Endometrium (tissue), 2 donors: ENCODE results near the gene MRTFA.
"Not testable (repeated sequence)": the region's sequence is repeated elsewhere in the genome, so short reads cannot be mapped to it uniquely, and the experiment has no call there.

Source experiments
- FAIRE-seq: peaks from 2 replicates; lab custom pipeline; 2012; peaks lifted over from hg19 to GRCh38; lab: Jason Lieb, UNC
- donor health status: control.
- donor health status: control.

The MRTFA gene

DNA sequence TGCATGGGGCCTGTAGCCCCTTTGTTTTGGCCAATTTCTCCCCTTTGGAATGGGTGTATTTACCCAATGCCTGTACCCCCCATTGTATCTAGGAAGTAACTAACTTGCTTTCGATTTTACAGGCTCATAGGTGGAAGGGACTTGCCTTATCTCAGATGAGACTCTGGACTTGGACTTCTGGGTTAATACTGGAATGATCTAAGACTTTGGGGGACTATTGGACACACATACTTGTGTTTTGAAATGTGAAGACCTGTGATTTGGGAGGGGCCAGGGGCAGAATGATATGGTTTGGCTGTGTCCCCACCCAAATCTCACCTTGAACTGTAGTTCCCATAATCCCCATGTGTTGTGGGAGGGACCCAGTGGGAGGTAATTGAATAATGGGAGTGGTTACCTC, 82.5 kb downstream of the MRTFA start:
- not testable (repeated sequence) for FAIRE-seq

DNA sequence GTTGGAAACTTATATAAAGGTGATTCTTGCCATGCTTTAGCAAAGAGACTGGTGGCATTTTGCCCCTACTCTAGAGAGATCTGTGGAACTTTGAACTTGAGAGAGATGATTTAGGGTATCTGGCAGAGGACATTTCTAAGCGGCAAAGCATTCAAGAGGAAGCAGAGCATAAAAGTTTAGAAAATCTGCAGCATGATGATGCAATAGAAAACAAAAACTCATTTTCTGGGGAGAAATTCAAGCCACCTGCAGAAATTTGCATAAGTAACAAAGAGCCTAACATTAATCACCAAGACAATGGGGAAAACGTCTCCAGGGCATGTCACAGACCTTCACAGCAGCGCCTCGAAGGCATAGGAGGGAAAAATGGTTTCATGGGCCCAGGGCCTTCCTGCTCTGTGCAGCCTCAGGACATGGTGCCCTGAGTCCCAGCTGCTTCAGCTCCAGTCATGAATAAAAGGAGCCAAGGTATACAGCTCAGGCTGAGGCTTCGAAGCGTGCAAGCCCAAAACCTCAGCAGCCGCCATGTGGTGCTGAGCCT, 83.4 kb downstream of the MRTFA start:
- no peak for FAIRE-seq

DNA sequence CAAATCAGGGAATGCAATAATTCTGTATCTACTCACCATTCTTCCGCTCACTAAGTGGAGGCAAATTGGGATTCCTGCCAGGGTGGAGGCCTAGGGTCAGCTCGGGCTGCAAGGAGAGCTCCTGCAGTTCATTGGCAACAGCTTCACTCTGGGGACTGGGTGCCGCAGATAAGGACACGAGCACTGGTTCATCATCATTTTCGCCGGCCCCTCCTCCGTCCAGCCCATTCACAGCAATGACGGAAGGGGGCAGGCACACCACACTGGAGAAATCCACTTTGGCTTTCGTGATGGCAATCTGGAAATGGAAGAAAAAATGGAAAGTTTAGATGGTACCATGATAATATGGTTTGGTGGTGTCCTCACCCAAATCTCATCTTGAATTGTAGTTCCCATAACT, 84.4 kb downstream of the MRTFA start:
- FAIRE-seq = no peak

DNA sequence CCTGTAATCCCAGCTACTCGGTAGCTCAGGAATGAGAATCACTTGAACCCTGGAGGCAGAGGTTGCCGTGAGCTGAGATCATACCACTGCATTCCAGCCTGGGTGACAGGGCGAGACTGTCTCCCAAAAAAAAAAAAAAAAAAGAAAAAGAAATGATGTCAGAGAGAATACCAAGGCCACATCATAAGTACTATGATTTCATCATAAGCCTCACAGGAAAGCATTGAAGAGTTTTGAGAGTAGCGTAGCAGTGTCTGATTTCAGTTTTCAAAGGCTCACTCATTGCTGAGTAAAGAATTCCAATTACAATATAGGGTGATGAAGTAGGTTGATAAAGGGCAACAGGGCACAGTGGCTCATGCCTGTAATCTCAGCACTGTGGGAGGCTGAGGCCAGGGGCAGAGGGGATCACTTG, 88.8 kb downstream of the MRTFA start:
- no peak for FAIRE-seq

DNA sequence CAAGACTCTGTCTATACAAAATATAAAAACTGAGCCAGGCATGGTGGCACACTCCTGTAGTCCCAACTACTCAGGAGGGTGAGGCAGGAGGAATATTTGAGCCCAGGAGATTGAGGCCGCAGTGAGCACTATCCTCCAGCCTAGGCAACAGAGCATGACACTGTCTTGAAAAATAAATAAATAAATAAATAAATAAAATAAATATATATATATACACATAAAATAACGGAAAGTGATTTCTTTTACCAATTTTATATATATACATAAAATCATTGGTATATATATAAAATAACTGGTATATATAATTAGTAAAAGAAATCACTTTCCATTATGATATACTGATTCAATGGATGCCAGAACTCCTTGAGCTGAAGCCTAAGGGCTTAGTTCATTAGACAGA, 91.8 kb downstream of the MRTFA start:
- FAIRE-seq = no peak

DNA sequence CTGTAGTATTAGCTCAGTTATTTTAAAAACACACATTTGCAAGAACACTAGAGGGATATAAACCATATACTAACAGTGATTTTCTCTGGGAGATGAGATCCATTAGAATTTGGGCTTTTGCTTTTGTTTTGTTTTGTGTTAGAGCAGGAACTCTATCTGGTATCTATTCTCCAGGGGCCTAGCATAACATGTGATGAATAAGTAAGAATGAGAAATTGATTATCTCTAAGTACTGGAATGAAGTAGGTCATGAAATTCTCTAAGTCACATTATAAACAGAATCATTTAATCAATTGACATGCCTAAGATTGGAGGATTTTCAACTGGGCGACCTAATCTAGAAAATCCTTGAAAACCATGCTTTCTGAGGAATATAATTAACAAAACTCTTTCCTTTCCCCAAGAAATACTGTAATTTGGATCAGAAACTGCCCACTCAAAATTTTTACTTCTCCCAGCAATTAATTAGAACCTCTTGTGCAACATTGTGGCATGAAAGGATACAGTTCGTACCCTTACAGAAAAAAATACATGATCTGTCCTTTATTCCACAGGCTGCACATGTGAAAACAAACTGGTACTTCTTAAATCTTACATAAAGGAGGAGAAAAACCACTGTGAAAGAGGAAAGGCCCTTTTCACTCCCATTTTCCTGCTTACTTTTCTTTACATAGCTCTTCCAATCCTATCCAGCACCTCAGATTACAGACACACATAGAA, 93.5 kb downstream of the MRTFA start:
- no peak for FAIRE-seq

DNA sequence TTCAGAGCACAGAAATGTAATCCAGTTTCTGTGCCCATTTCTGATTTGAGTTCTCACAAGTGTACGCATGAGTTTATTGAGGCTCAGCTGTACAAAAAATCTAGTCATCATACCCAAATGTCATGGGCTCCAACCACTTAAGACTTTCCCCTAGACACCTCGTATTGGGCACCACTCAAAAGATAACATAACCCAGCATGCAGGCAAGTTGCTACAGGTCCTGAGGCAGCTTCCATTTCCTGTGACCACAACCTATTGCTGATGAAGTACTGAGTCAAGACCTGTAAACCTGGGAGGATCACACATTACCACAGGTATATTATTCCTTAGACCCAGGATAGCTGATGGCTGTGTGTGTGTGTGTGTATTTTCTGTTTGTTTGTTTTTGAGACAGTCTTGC, 95.2 kb downstream of the MRTFA start:
- FAIRE-seq = no peak

DNA sequence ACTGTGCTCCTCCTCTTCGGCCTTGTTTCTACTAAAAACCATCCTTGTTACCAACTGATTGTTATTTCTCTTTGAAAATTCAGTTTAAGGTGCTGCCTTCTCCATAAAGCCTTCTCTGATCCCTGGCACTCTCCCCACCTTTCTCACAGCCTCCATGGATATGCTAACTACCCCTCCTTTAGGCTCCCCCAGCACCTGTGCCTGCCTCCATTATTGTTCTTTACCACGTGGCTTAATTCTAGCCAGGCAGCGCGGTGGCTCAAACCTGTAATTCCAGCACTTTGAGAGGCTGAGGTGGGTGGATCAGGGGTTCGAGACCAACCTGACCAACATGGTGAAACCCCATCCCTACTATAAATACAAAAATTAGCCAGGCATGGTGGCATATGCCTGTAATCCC, 96.3 kb downstream of the MRTFA start:
- FAIRE-seq = no peak

DNA sequence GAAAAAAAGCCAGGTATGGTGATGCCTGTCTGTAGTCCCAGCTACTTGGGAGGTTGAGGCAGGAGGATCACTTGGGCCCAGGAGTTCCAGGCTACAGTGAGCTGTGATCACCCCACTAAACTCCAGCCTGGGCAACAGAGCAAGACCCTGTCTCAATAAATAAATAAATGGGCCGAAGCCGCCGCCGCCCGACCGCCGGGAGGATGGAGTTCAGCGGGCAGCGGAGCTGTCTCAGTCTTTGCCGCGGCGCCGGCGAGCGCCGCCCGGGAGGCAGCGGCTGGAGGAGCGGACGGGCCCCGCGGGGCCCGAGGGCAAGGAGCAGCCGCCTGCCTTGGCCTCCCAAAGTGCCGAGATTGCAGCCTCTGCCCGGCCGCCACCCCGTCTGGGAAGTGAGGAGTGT, 100.4 kb downstream of the MRTFA start:
- not testable (repeated sequence) for FAIRE-seq

DNA sequence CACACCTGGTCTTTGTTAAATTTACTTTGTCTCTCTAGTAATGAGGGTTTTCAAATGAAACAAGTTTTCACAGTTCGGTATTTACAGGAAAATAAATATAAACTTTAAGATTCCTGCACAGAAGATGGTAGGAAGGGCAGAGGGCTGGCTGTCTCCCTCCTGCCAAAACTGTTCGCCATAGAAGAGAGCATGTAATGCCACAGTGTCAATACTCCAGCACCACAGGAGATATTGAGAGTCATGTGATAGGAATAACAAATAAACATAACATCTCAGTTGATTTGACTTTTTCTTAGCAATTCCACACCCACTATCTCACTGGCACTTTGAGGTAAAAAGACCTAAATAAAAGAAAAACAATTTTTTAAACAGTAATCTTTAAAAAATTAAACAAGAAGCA, 100.9 kb downstream of the MRTFA start:
- FAIRE-seq = no peak

DNA sequence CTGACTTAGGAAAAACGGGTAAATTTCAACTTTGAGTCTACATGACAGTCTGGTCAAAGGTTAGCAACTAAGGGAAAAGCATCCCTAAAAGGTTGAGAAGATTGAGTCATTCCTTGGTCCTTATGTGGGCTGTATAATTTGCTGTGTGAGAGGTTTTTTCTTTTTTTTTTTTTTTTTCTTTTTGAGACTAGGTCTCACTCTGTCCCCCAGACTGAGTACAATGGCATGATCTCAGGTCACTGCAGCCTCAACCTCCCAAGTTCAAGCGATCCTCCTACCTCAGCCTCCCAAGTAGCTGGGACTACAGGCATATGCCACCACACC, 101.4 kb downstream of the MRTFA start:
- FAIRE-seq = no peak

DNA sequence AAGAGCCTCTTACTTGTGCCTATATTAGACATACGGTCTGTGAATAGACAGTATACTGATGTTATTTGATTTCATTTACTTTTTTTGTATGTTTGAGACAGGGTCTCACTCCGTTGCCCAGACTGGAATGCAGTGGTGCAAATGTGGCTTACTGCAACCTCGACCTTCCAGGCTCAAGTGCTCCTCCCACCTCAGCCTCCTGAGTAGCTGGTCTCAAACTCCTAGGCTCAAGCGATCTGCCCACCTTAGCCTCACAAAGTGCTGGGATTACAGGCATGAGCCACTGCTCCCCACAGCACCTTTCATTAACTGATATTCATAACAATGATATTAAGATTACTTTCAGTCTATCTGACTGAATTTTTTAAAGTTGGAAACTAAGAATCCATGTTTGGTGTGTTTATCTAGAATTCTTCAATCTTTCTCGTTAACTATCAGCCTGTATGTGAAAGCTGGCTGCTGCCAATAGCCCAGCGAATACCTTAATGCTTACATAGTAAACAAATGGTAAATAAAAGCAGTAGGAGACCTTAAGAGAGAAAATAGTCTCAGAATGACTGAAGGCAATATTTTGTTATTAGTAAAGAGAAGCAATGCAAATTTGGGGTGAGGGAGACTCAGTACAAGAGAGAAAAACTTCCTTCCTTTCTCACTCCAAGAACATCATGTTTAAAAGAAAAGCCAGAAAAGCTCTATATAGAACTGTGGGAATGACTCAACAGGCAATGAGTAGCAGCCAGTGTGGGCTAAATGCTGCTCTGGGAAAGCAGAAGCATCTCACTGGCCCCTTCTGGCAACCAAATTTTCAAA, 101.9 kb downstream of the MRTFA start:
- FAIRE-seq = no peak

DNA sequence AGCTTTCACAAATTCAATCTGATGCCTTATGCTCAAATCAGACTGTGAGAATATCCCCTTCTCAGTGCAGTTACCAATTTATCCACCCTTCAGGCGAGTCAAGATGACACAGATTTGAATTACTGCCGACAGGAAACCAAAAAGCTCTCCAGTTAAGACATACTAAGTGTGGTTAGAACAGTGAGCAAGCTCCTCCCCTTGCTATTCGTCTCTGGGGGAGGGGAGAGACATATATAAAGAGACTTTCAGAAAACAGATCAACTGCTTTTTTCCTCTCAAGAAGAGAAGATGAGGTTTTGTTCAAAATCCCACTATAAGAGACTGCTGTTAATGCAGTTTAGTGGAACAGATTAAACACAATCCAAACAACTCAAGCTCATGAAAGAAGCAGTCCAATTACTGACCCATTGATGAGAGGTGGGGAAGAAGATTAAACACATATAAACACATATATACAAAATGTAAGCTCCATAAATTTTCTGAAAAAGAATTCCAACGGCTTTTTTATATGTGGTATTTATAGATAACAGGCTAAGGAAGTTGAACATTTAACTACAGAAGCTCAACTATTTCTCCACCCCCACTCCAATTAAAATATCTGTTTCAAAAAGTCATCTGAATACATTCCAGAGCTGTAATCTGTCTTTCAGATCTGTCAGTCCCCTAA, 102.7 kb downstream of the MRTFA start:
- FAIRE-seq = no peak

DNA sequence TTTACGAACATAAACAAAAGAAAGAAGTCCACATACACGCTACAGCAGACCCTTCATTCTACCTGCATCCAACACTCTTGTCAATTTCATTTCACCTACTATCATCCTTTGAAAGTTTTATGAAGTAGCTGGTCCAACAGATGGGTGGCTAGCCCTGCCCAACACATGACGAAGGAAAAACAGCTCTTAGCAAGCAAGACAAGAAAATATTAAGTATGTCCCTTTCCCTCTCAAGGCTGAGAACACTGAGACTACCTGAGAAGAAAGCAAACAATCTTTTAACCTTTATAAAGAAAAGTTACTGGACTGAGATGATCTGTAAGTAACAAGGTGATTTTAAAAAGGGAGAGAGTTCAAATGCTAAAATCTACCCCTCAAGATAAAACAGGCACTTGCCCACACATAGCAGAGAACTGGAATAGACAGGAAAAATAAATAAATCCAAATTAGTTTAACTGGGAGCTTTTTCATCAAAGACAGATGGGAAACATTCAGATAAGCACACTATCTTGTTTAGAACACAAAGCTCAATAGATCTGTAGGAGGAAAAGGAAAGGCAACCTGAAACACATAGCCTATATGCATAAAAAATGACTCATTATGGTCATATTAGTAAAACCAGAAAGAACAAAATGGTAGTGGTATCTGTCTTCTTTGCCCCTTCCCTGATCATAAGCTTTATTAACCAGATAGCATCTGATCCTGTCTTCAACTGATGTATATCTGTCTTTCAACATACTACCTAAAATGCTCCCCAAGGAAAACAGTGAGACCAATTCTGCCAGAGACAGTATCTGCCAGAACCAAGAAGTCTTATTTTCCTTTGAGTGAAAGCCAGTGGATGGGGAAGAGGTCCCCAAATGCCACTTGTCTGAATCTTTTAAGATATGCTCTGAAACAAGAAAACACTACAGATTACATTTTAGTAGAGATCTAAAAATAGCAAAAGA, 104.3 kb downstream of the MRTFA start:
- FAIRE-seq = no peak

DNA sequence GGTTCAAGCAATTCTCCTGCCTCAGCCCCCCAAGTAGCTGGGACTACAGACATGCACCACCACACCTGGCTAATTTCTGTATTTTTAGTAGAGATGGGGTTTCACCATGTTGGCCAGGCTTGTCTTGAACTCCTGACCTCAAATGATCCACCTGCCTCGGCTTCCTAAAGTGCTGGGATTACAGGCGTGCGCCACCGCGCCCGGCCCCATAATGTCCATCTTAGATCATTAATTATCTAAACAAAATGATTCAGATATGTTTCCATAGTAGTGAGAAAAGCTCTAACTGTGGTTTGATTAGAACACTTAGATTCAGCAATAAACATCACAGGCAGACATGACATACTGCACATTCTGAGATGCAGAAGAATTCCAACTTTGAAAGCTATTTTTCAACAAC, 106.1 kb downstream of the MRTFA start:
- not testable (repeated sequence) for FAIRE-seq

DNA sequence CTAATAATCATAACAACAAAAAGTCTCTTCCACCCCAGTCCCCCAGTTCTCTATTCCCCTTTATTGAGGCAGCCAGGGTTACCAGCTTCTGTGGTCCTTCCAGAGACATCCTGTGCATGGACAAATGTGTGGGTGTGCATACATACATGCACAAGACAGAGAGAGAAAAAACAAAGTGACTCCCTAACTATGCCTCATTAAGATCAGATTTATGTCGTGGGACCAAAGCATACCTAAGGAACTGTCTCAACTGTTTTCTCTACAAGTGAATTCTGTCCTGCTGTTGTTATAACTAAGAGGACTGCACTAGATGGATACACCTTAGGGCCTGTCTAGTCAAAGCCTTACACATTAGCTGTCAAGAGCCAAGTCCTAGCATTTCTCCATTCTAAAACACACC, 106.7 kb downstream of the MRTFA start:
- FAIRE-seq = no peak

DNA sequence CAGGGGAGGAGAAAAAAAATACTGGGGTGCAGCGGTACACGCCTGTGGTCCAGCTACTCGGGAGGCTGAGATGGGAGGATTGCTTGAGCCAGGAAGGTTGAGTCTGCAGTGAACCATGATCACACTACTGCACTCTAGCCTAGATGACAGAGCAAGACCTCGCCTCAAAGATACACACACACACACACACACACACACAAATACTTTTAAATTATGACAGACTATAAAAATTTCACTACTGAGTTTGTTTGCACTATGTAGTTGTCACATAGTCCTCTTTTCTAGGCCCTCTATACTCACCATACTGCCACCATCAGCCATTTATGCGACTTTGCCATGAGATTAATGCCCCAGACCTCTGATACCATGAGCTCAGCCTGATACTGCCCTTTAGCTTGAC, 109.6 kb downstream of the MRTFA start:
- no peak for FAIRE-seq

DNA sequence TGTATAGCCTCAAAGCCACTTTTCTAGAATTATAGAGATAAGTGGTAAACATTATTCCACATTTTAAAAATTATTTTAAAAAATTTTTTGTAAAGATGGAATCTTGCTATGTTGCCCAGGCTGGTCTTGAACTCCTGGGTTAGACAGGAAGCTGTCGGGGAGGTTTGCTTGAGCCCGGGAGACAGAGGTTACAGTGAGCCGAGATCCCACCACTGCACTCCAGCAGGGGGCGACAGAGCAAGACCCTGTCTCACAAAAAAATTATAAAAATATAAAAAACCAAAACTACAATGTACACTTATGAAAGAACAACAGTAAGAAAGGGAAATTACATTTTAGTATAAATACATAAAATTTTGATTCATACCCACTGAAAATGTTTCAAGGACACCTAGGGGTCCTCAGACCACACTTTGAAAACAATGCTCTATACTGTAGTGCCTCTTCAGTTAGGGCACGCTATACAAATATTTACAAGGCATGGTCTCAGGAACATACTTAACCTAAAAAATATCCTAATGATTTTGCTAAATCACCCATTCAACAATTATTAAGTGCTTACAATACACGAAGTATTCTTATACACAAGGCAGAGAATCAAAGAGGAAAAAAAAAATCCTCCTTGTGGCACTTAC, 111.2 kb downstream of the MRTFA start:
- FAIRE-seq = no peak

DNA sequence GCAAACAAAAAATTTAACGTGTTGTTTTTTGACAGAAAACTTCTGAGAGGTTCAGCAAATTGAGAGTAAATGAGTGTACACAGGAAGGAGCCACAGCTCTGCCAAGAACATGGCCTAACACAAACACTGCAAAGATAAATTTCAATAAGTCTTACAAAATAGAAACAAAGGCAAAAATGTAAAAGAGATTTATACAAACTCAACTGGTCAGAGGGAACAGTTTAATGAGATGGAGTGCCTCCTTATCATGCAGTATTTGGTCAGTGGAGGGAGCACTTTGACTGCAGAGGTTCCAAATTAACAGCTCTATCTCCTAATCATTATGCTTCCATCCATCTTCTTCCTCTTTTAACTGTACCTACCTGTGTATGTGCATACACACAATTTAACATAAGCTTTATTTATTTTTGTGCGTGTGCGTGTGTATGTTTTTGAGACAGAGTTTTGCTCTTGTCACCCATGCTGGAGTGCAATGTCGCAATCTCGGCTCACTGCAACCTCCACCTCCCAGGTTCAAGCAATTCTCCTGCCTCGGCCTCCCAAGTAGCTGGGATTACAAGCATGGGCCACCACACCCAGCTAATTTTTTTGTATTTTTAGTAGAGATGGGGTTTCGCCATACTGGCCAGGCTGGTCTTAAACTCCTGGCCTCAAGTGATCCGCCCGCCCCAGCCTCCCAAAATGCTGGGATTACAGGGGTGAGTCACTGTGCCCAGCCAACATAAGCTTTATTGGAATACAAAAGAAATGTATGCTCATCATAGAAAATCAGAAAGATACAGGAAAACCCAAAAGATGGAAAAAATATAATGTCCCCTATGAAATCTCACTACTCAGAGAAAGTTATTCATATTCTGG, 111.9 kb downstream of the MRTFA start:
- FAIRE-seq = no peak

DNA sequence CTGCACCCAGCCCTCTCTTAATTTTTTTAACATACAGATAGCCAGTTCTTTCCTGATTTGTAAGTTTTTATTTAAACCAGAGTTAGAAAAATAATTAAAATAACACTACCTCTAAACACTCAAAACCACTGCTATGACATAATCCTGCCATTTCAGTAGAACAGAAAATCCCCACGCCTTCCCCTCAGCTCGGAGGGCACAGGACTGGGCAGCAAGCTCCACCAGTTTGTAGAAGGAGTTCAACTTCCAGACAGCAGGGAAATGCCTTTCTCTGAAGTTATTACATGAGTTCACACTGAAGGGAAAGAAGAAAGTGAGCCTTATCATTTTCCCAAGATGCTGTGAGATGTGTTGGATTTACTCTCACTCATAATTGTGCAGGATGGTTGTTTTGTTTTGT, 114.4 kb downstream of the MRTFA start:
- FAIRE-seq = no peak

DNA sequence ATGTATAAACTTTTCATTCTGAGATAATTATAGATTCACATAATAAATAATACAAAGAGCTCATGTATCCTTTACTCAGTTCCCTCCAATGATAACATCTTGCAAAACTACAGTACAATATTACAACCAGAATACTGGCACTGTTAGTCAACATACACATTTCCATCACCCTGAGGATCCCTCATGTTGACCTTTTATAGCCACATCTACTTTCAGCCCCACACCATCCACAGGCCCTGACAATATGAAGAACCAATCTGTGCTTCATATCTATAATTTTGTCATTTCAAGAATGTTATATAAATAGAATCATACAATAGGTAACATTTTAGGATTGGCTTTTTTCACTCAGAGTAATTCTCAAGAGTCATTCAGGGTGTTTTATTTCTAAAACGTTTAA, 115.5 kb downstream of the MRTFA start:
- FAIRE-seq = no peak
